GM21367 (cell line): ENCODE data around the gene TPSG1.
"Not testable (repeated sequence)": the region's sequence is repeated elsewhere in the genome, so short reads cannot be mapped to it uniquely, and the experiment has no call there.

Experiments used
- ATAC-seq: cut with Tn5 transposase; IDR thresholded peaks from one replicate; pipeline ENCODE4 v1.9.1; 2021; ENCODE audit not compliant: unreplicated experiment

TPSG1 gene

DNA sequence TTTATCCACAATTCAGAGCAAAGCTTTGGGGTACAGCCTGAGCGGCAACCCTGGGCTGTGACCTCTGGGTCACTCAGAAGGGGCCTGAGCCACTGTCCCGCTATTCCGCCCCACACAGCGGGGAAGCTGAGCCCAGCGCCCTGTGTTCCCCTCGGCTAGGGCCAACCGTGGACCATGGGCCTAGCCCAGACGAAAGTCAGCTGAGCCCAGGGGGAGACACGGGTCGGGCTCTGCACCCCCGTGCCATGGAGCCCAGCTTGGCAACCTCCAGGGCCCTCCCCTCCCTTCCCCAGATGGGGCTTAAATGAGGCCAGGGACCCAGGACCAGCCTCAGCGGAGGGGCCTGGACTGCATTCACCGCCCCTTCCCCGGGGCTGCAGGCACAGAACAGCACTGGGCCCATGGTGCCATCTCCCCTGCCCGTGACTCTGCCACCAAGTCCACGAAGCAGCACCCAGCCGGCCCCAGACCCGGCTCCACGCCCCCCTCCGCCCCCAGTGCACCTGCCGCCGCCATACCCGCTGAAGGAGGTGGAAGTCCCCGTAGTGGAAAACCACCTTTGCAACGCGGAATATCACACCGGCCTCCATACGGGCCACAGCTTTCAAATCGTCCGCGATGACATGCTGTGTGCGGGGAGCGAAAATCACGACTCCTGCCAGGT, 32.6 kb upstream of the TPSG1 start:
- no peak for ATAC-seq

DNA sequence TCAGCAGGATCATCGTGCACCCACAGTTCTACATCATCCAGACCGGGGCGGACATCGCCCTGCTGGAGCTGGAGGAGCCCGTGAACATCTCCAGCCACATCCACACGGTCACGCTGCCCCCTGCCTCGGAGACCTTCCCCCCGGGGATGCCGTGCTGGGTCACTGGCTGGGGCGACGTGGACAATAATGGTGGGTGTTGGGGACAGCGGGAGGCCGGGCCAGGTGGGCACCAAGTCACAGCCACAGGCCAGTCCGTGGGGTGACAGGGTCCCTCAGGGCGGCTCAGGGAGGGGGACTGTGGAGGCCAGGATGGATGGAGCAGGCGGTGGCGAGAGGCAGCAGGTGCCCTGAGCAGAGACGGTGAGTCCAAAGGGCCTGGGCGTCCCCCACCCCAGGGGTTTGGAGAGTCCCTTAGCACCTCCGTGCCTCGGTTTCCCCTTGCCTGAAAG, 31.8 kb upstream of the TPSG1 start:
- no peak for ATAC-seq

DNA sequence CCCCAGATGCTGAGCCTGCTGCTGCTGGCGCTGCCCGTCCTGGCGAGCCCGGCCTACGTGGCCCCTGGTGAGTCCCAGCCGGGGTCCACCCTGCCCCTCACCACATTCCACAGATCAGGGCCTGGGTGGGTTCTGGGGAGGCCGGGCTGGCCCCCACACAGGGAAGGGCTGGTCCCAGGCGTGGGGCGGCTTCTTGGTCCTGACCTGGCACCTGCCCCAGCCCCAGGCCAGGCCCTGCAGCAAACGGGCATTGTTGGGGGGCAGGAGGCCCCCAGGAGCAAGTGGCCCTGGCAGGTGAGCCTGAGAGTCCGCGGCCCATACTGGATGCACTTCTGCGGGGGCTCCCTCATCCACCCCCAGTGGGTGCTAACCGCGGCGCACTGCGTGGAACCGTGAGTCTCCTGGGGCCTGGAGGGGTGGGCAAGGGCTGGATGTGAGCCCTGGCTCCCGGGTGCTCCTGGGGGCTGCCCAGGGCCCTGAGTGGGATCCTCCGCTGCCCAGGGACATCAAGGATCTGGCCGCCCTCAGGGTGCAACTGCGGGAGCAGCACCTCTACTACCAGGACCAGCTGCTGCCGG, 31.3 kb upstream of the TPSG1 start:
- not testable (repeated sequence) for ATAC-seq

DNA sequence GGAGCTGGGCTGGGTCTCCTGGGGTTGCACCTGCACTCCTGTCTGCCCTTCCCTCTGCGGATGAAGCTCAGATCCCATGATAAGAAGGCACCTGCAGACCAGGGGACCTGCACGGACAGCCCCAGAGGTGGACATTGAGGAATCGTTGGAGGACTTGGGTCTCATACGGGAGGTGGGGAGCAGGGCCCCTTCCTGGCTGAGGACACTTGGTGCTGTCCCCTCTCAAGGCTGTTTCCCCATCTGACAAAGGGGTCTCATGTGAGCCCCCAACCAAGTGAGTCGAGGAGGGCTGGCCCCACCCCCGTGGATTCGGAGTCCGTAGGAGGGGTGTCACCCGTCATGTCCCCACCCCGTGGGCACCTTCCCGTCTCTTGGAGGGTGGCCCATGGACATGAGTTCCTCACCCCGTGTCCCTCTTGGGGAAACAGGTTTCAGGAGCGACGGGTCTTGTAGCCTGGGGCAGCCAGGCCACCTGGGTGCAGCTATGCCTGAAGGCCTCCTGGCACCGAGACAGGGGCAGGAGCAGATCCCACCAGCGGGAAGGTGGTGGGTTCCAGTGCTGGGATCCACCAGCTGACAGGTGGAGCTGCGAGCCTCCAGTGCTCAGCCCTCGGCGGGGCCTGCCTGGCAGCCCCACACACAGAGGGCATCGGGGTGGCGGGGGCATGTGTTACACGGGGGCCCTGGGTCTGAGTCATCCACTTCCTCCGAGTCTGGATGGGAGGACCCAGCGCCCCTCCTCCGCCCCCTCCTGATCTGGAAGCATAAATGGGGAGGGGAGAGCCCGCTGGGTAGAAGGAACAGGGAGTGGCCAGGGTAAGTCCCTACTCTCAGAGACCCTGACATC, 30.4 kb upstream of the TPSG1 start, which contains the start of gene TPSD1:
TSS of gene TPSD1 (plus strand) at position 794 of the 847 bp plus-strand sequence. CDS start 212 bp downstream, outside the sequence.
- ATAC-seq = not testable (repeated sequence)

DNA sequence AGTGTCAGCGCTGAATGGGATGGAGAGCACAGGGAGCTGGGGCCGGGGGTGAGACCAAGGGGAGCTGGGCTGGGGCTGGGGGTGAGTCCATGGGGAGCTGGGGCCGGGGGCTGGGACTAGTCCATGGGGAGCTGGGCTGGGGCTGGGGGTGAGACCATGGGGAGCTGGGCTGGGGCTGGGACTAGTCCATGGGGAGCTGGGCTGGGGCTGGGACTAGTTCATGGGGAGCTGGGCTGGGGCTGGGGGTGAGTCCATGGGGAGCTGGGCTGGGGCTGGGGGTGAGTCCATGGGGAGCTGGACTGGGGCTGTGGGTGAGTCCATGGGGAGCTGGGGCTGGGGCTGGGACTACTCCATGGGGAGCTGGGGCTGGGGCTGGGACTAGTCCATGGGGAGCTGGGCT, 29.8 kb upstream of the TPSG1 start:
- not testable (repeated sequence) for ATAC-seq

DNA sequence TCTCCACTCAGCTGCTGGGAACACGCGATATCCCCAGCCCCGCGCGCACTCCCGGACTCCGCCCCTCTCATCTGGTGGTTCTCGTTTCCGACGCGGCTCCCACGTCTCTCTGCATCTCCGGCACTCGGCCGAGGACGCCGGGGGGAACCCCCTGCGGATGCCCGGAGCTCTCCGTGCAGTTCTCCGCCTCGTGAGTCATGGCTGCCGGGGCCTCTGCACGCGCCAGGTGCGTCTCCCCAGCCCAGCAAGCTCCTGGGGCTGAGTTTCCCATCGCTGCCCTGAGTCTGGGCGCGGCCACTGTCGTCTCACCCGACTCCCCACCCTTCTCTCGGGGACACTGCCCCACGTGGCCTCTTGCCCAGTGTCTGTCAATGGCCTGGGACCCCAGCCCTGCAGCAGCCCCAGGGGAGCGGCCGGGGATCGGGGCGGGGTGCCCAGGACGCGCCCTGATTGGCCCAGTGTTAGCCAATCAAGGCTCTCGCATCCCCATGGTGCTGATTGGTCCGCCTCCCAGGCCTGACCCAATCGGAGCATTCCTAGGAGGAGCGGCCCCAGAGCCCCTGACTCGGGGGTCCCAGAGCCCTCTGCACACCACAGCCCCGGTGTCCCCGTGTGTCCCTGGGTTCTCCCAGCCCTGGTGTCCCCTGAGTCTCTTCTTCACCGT, 28.8 kb upstream of the TPSG1 start:
- not testable (repeated sequence) for ATAC-seq

DNA sequence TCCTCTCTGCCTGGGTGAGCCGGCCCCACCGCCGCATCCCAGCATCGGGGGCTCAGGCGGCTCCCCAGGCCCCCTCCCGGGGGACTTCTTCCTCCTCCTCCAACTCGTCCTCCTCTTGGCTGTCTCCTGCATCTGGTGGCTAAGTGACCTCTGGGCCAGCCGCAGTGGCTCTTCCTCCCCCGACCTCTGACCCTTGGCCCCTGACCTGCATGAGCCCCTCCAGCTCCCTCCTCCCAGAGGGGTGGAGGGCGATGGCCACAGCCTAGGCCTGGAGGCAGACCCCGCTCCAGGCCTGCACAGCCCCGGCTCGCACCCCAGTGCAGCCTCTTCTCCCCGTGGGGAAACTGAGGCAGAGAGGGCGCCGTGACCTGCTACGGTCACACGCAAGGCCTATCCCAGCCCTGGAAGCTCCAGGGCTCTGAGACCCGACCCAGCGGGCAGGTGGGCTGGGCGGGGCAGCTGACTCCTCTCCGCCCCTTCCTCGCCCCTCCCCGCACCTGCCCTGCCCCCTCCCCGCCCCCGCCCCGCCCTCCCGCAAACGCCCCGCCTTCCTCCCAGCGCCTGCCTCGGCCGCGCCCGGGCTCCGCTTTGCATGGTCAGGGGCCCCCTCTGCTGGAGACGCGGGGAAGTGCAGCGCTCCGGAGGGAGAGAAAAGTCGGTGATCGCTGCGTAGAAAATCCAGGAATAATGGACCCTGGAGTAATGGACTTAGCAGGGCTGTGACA, 24.1 kb upstream of the TPSG1 start:
- not testable (repeated sequence) for ATAC-seq

DNA sequence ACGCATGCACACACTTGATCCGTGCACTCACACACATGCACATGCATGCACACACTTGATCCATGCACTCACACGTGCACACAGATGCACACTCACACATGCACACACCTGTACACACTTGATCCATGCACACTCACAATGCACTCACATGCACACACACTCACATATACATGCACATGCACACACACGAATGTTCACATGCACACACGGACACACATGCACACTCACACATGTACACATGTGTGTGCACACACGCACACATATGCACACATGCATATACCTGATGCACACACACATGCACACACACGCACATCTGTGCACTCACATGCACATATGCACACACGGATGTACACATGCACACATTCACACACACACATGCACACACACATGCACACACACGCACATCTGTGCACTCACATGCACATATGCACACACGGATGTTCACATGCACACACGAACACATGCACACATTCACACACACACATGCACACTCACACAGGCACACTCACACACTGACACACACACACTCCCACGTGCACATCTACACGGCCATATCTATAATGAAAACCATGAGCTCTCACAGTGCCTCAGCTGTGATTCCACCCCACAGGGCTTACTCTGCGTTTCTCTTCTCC, 23.0 kb upstream of the TPSG1 start:
- not testable (repeated sequence) for ATAC-seq

DNA sequence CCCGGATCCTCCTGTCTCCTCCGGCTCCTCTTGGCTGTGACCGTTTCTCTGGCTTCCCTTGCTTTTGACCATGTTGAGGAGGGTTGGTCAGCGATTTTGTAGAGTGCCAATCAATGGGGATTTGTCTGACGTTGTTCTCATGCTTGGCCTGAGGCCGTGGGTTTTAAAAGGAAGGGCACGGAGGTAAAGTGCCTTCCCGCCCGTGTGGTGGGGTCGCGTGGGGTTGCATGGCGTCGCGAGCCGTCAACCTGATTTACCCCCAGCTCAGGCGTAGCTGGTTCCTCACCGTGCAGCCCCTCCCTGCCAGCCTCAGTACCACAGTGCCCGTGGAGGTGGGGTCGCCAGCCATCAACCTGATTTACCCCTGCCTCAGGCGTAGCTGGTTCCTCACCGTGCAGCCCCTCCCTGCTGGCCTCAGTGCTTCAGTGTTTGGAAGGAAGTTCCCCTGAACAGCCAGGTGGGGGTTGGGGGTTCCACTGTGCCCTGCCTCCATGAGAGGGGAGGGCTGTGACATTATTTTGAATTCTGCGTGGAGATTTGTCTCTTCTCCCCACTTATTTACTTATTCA, 20.5 kb upstream of the TPSG1 start:
- no peak for ATAC-seq

DNA sequence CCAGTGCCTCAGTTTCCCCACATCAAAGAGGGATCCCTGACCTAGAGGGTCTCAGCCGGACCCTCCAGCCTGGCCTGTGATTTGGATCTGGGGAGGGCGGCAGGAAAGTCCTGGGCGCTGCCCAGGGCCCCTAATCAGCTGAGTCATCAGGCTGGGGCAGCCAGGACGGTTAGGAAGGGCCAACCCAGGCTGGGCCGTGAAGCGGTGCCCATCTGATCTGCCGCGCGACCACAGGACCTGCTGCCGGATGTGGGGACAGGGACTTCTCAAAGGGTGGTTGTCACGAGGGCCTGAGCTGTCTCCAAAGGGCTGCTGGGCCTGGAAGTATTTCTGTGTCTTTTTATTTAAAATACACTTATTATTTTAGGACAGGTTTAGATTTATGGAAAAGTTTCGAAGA, 19.8 kb upstream of the TPSG1 start:
- ATAC-seq = no peak

DNA sequence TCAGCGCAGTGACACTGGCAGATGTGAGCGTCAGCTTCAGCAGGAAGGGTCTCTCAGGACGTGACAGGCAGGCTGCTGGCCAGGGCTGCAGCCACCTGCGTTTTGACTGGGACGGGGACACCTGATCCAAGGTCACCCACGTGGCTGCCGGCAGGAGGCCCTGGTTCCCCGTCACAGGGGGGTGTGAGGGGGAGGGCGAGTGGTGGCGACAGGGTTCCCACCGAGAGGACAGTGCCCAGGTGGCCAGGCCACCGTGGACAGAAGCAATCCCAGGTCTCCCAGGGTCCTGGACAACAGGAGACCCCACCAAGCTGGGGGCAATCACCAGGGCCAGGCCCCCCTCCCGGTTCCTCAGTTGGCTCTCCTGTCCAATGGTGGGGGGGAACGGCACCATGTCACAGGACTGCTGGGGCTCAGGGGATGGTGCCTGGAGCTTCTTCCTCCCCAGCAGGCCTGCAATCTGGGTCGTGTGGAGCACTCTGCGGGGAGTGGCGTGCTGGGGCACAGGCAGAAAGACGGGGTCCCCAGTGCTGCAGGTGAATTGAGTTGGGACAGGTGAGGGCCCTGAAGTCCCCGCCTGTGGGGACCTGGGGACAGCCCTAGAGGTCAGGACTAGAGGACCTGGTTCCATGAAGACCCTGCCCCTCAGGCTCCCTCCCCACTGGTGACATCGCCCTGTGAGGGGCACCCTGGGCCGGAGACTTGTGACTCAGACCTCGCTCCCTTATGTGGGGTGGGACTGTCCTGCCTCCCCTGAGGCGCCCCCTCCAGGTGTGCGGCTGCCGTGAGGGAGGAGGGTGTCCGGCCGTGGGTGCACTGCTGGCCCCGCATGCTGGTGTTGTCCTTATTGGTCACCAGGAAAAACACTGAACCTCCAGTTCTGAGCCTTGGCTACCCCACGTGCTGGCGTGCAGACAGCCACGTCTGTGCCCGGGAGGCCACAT, 19.1 kb upstream of the TPSG1 start:
- ATAC-seq = not testable (repeated sequence)

DNA sequence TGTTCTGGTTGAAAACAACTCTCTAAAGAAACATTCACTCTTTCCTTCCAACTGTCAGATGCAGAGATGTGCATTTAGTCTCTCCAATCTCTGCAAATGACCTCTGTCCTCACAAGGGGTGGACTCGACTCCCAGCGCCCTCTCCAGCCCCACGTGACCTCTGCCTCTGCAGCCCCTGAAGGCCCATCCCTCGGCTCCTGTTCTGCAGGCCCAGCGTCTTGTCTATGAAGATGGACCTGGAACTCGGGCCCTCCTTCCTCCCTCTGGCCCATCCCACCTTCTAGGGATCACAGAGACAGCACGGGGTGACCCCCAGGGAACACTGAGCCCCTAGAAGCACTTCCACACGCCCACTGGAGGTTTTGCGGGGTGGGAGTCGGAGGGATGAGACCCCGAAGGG, 18.3 kb upstream of the TPSG1 start:
- ATAC-seq = not testable (repeated sequence)

DNA sequence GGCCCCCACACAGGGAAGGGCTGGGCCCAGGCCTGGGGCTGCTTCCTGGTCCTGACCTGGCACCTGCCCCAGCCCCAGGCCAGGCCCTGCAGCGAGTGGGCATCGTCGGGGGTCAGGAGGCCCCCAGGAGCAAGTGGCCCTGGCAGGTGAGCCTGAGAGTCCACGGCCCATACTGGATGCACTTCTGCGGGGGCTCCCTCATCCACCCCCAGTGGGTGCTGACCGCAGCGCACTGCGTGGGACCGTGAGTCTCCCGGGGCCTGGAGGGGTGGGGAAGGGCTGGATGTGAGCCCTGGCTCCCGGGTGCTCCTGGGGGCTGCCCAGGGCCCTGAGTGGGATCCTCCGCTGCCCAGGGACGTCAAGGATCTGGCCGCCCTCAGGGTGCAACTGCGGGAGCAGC, 16.0 kb upstream of the TPSG1 start:
- not testable (repeated sequence) for ATAC-seq

DNA sequence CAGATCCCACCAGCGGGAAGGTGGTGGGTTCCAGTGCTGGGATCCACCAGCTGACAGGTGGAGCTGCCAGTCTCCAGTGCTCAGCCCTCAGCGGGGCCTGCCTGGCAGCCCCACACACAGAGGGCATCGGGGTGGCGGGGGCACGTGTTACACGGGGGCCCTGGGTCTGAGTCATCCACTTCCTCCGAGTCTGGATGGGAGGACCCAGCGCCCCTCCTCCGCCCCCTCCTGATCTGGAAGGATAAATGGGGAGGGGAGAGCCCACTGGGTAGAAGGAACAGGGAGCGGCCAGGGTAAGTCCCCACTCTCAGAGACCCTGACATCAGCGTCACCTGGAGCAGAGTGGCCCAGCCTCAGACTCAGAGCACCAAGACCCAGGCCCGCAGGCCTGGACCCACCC, 15.4 kb upstream of the TPSG1 start, which contains the start of gene TPSAB1:
TSS of gene TPSAB1 (plus strand) at position 270 of the 400 bp plus-strand sequence. CDS start 234 bp downstream, outside the sequence.
- not testable (repeated sequence) for ATAC-seq

DNA sequence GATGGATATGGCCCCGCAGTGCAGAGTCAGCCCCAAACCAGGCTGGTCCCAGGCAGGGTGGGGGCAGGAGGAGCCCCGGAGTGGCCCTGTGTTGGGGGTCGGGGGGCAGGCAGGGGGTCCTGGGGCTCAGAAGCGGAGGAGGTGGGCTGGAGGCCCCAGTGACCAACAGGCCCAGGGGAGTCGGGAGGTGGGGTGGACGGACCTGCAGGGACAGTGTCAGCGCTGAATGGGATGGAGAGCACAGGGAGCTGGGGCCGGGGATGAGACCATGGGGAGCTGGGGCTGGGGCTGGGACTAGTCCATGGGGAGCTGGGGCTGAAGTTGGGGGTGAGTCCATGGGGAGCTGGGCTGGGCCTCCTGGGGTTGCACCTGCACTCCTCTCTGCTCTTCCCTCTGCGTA, 14.5 kb upstream of the TPSG1 start:
- ATAC-seq = not testable (repeated sequence)

DNA sequence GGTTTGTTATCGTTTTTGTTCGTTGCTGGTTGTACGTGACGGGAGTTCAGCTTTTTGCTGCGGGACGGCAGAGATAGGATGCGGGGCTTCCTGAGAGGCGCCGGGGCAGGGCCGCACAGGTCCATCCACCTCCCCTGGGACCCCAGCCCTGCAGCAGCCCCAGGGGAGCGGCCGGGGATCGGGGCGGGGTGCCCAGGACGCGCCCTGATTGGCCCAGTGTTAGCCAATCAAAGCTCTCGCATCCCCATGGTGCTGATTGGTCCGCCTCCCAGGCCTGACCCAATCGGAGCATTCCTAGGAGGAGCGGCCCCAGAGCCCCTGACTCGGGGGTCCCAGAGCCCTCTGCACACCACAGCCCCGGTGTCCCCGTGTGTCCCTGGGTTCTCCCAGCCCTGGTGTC, 13.8 kb upstream of the TPSG1 start:
- ATAC-seq = not testable (repeated sequence)

DNA sequence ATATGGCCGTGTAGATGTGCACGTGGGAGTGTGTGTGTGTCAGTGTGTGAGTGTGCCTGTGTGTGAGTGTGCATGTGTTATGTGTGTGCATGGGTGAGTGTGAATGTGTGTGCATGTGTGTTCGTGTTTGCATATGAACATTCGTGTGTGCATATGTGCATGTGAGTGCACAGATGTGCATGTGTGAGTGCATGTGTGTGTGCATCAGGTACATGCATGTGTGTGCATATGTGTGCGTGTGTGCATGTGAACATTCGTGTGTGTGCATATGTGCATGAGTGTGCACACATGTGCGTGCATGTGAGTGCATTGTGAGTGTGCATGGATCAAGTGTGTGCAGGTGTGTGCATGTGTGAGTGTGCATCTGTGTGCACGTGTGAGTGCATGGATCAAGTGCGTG, 12.9 kb upstream of the TPSG1 start:
- ATAC-seq = no peak

DNA sequence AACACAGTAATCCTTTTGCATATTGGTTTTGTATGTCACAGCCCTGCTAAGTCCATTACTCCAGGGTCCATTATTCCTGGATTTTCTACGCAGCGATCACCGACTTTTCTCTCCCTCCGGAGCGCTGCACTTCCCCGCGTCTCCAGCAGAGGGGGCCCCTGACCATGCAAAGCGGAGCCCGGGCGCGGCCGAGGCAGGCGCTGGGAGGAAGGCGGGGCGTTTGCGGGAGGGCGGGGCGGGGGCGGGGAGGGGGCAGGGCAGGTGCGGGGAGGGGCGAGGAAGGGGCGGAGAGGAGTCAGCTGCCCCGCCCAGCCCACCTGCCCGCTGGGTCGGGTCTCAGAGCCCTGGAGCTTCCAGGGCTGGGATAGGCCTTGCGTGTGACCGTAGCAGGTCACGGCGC, 11.6 kb upstream of the TPSG1 start:
- ATAC-seq = not testable (repeated sequence)
